Renal cortical epithelial cell (primary cell): ENCODE data around the gene ZNF74. TPM values are rescaled to one million over a fixed set of nuclear protein-coding genes. Genes with fewer than 3 reads are reported as not detected.
"Not testable (repeated sequence)": the region's sequence is repeated elsewhere in the genome, so short reads cannot be mapped to it uniquely, and the experiment has no call there.

ENCODE experiments used
- DNase-seq: peaks from one replicate; pipeline ENCODE4 v3.0.0-alpha.2; 2011; ENCODE audit warnings: low read depth
- total RNA-seq: library from RNA; depleted of rRNA; stranded (reverse); fragments of >200 nt; gene quantifications from 2 replicates; pipeline ENCODE4 v1.2.3, GENCODE V29; 2014

ZNF74 gene
- total RNA-seq, 1 donor from 2014 or later, result 17.8 TPM

DNA sequence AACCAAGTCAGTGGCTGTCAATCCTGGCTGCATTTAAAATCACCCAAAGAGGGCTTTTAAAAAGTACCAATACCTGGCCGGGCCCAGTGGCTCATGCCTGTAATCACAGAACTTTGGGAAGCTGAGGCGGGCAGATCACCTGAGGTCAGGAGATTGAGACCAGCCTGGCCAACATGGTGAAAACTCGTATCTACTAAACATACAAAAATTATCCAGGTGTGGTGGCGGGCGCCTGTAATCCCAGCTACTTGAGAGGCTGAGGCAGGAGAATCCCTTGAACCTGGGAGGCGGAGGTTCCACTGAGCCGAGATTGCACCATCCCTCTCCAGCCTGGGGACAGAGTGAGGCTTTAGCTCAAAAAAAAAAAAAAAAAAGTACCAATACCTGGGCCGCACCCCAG lies 17.7 kb upstream of the ZNF74 start:
- DNase-seq, result not testable (repeated sequence)

- not testable (repeated sequence) for DNase-seq
Observed at GRCh38 chr22:20376983-20377382, 17.0 kb upstream of the ZNF74 start.

DNA sequence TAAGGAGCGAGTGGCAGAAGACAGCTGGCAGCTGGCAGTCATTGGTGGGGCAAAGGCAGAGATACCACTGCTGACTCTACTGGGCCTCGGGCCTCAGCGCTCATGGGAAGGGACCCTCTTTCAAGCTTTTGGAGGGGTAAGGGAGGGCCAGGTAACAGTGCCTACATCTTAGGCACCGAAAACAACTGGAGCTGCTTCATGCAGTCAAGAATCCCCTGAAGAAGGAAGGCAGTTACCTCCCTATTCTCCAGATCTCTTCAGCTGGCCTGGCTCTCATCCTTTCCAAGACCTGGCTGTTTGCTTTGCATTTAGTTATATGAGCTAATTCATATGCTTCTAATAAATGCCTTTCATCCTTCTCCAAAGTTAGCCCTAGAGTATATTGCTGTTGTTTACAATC lies 15.8 kb upstream of the ZNF74 start:
- DNase-seq, result no peak

DNA sequence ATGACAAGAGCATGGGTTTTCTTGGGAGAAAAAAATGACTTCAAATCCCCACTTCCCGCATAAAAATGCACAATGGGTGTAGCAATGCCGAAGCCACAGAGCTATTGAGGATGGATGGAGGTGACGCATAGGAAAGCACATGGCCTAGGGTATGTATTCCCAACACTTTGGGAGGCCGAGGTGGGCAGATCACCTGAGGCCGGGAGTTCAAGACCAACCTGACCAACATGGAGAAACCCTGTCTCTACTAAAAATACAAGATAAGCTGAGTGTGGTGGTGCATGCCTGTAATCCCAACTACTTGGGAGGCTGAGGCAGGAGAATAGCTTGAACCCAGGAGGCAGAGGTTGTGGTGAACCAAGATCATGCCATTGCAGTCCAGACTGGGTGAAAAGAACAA lies 15.3 kb upstream of the ZNF74 start:
- DNase-seq, result not testable (repeated sequence)

DNA sequence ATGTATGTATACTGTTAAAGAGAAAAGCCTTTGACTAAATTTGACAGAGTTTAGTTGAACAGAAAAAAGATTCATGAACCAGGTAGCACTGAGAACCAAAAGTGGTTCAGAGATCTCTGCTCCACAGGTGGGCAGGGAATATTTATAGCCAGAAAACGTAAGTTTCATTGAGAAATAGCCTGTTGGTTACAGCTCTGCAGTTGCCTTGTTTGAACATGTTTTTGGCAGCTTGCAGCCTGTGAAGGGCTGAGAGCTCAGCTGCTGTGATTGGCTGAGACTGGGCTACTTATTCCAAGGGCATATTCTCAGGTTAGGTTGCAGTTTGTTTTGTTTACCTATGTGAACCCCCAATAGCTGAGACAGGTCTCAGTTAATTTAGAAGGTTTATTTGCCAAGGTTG lies 13.5 kb upstream of the ZNF74 start:
- DNase-seq, result no peak

- DNase-seq, result no peak
Observed at GRCh38 chr22:20383538-20383937, 10.4 kb upstream of the ZNF74 start.

GRCh38 chr22:20384171-20384570 lies 9.8 kb upstream of the ZNF74 start:
- no peak for DNase-seq

- DNase-seq, result no peak
Observed at GRCh38 chr22:20384865-20385264, 9.1 kb upstream of the ZNF74 start.

GRCh38 chr22:20386336-20386735 lies 7.6 kb upstream of the ZNF74 start:
- DNase-seq, result no peak

DNA sequence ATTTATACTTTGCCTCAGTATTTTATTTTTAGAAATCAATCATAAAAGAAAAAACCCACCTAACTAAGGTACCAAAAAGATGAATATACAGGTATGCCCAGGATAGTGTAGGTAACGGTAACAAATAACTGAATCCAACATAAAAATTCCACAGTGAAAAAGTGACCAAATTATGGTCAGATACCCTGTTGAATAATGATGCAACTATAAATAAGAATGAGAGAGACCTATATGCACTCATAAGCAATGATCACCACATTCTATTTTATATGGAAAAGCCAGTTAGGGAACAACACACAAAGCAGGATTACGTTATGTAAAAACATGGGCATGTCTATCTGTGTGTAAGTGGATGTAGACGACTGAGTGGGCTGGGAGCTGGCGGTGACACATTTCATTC lies 7.0 kb upstream of the ZNF74 start:
- DNase-seq, result no peak

DNA sequence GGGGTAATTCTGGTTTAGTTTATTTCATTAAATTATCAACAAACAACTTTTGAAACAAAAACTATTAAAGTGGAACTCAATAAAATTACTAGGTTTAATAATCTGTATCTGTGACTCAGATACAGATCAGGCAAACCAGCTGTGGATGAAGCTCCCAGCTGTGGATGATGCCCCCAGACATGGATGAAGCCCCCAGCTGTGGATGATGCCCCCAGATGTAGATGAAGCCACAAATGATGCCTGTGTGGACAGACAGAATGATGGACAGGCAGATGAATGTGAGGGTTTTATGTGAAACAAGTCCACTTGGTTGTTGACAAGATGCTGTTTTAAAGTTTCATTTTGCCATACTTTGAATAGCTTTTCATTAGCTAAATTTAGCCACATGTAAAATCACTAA lies 5.8 kb upstream of the ZNF74 start:
- DNase-seq, result no peak

DNA sequence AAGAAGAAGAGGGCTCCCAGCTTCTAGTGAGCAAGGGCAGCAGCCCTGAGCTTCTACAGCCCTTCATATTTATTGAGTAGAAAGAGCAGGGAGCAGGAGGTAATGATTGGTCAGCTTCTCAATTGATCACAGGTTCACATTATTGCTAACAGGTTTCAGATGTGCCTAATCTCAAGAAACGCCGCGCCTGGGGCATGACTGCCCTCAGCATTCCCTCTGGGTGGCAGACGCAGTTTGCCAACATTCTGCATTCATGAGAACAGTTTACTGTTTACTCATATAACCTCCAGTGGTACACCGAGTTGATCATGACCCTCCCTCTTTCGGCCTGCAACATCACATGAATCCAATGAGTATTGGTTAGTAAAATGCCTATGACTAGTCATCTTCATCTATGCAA lies 4.7 kb upstream of the ZNF74 start:
- no peak for DNase-seq

DNA sequence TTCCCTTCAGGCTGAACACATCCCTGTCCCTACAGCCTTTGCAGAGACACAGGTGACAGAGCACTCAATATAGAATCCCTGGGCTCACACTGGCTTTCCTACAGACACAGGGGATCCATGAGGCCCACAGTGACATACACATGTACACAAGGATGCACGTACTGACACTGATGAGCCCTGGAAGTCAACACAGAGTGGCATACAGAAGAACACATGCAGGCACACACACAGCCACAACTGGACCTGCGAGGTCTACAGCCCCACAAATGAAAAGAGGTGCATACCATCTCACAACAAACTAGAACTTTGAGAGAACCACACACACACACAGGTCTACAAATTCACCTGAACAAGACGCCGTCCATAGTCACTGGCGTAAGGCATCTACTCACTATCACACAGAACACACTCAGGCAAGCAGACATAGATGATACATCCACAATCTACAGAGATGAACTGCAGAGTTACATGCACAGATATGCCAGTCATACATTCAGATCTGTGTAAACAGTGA lies 3.5 kb upstream of the ZNF74 start:
- DNase-seq, result no peak

DNA sequence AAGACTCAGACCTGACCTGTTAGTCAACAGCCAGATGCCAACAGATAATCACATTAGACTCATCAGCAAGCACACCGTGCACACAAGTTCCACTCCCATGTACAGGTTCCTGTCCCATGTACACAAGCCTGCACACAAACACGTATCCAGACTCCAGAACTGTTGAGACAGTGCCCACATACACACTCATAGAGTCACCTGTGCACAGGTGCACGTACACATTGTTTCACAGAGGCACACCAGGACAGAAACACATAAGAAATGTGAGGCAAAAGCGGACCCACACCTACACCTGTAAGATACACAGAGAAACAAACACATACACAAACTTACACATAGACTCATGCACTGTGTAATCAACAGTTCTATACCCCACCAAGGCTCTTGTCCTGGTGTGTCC lies 2.7 kb upstream of the ZNF74 start:
- no peak for DNase-seq

DNA sequence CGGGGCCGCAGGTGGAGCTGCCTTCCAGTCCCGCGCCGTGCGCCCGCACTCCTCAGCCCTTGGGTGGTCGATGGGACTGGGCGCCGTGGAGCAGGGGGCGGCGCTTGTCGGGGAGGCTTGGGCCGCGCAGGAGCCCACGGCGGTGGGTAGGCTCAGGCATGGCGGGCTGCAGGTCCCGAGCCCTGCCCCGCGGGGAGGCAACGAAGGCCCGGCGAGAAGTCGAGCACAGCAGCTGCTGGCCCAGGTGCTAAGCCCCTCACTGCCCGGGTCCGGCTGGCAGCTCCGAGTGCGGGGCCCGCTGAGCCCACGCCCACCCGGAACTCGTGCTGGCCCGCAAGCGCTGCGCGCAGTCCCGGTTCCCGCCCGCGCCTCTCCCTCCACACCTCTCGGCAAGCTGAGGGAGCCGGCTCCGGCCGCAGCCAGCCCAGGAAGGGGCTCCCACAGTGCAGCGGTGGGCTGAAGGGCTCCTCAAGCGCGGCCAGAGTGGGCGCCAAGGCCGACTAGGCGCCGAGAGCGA lies 1.5 kb upstream of the ZNF74 start:
- DNase-seq, result not testable (repeated sequence)

DNA sequence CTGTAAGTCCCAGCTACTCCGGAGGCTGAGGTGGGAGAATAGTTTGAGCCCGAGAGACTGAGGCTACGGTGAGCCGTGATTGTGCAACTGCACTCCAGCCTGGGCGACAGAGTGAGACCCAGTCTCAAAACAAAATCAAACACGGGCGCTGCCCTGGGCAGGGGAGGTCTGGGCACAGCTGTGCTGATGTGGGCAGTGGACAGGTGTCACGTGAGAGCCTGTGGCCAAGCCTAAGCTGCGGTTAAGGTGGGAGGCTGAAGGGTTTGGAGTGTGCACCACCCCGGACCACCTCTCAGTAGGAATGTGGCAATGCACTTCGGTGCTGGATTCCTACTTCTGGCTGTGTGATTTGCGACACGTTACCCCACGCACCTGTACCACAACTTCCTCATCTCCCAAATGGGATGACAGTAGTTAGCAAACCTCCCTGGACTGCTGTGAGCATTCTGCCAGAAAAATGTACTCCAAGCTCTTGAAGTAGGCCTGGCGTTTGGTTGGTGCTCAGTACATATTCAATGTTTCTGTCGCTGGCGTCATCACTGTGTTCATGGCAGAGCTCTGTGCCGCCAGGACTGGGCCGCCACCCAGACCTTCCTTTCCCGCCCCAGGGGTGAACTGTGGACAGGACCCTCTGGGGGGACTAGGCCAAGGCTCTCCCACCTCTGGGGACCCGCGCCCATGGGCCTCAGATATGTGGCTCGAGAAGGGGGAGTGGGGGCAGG lies 807 bp upstream of the ZNF74 start:
- DNase-seq, result no peak

DNA sequence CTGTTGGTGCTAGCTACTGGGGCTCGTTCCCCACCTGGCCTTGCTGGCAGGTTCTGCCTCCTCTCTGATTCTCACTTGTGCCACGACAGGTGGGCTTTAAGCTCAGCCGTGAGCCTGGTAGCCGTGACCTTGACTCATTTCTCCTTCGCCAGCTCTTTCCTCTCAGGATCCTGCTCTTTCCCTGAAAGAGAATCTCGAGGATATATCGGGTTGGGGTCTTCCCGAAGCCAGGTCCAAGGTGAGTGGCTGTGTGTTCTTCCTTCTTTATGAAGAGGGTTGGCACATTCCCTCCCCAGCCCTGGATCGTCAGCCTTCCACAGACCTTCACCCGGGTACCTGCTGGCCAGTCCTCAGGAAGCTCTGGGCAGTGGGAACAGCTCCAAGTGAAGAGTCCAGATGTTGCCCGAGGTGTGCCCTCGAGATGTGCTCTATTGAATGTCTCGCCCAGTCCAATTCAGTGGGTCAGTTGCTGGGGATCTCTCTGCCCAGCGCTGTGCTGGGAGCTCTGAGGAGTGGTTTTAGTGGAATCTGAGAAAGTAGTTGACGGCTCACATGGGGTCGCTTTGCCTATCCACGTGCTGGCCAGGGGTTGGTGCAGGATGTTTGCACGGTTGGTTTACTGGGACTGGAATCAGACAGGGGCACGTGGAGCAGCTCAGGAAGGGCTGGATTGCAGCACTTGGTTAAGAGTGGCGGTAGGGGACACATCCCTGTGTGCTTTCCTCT lies 1.4 kb downstream of the ZNF74 start:
- DNase-seq, result no peak

DNA sequence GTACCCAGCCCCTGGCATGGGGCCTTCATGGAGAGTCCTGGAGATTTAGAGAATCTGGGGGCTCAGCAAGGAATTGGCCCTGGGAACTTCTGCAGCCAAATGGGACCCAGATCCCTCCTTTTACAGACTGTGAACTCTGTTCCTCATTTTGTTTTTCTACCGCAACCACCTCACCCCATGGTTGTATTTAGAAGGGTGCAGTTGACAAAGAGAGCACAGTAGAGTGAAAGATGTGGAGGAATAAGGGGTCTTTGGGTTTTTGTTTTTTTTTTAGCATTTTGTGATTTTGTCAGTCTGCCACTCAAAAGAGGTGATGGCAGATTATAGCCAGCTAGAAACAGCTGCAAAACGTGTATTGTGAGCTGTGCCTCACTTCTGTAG lies 1.9 kb downstream of the ZNF74 start:
- no peak for DNase-seq

DNA sequence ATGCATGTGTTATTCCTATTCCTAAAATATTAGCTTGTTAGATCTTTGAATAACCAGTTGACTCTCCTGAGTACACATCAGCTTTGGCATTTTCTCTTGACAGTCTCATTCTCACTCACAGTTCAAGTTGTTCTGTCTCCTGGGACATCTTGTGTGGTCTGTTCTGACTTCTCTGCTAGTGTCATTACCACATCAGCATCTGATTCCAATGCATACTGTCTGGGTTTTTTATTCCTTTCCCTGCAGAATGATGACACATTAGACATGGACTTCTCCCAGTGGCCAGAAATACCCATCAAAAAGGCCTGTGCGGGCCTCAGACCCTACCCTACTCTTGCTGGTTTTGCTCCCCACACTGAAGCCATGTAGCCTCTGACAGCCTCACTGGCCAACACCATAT lies 2.7 kb downstream of the ZNF74 start:
- DNase-seq, result no peak

DNA sequence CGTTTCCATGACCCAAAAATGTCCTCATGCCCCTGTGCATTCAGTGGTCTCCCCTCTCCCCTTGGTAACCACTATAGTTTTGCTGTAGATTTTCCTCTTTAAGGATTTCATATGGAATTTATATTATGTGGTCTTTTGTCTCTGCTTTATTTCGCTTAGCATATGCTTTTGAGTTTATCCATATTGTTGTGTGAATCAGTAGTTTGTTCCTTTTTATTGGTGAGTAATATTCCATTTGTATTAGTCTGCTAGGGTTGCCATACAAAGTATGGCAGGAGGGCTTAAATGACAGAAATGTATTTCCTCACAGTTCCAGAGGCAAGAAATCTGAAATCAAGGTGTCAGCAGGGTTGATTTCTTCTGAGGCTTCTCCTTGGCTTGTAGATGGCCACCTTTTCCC lies 3.5 kb downstream of the ZNF74 start:
- DNase-seq, result no peak

- no peak for DNase-seq
Observed at GRCh38 chr22:20398420-20398819, 4.5 kb downstream of the ZNF74 start.

- DNase-seq, result no peak
Observed at GRCh38 chr22:20399866-20400605, 6.1 kb downstream of the ZNF74 start.
